Germinal center (tissue), 1 donor: ENCODE results near the gene TXNDC17.
A peak's percentile ranks its signal among the peaks of the same experiment; 100 is the strongest.
"Not testable (repeated sequence)": the region's sequence is repeated elsewhere in the genome, so short reads cannot be mapped to it uniquely, and the experiment has no call there.

ENCODE experiments used
- DNase-seq: peaks from one replicate; pipeline ENCODE4 v3.0.0; 2012; ENCODE audit warnings: mixed read lengths, low spot score

TXNDC17 gene

GRCh38 chr17:6636616-6637457 is 4.0 kb upstream of the TXNDC17 start:
- no peak for DNase-seq

- no peak for DNase-seq
These were observed 3.4 kb upstream of the TXNDC17 start for GRCh38 chr17:6637458-6637840.

GRCh38 chr17:6638046-6638908 is 2.6 kb upstream of the TXNDC17 start:
- DNase-seq, result no peak

GRCh38 chr17:6639014-6639585 is 1.8 kb upstream of the TXNDC17 start:
- DNase-seq, result no peak

- peak; percentile 35 for DNase-seq
These were observed 999 bp upstream of the TXNDC17 start for GRCh38 chr17:6639586-6640535.

GRCh38 chr17:6641247-6641863 is 495 bp downstream of the TXNDC17 start:
- DNase-seq, result no peak

- DNase-seq, result no peak
These were observed 1.7 kb downstream of the TXNDC17 start for GRCh38 chr17:6642592-6642991.

- no peak for DNase-seq
These were observed 2.7 kb downstream of the TXNDC17 start for GRCh38 chr17:6643451-6644125.

GRCh38 chr17:6648181-6648580 is 7.3 kb downstream of the TXNDC17 start:
- peak; percentile 16 for DNase-seq

GRCh38 chr17:6651354-6651918 is 10.6 kb downstream of the TXNDC17 start, which contains the start of the genes C17orf100 and MED31:
C17orf100 (plus strand) TSS chr17:6651762; CDS start chr17:6651914, 152 bp downstream.
MED31 (minus strand) TSS chr17:6651605; CDS start chr17:6651528, 77 bp downstream.
- peak; percentile 95 for DNase-seq

- DNase-seq, result peak; percentile 27
These were observed 11.1 kb downstream of the TXNDC17 start for GRCh38 chr17:6651919-6652452.

GRCh38 chr17:6654841-6655731 is 14.2 kb downstream of the TXNDC17 start:
- DNase-seq, result peak; percentile 10

GRCh38 chr17:6655732-6656361 is 15.0 kb downstream of the TXNDC17 start:
- DNase-seq, result not testable (repeated sequence)

GRCh38 chr17:6656797-6657632 is 16.2 kb downstream of the TXNDC17 start:
- peak; percentile 73 for DNase-seq

- DNase-seq, result no peak
These were observed 16.9 kb downstream of the TXNDC17 start for GRCh38 chr17:6657633-6658287.

- DNase-seq, result not testable (repeated sequence)
These were observed 17.6 kb downstream of the TXNDC17 start for GRCh38 chr17:6658411-6658810.

- DNase-seq, result no peak
These were observed 19.2 kb downstream of the TXNDC17 start for GRCh38 chr17:6660101-6660500.
